ENCODE results near the gene PACRG. TPM values are rescaled to one million over a fixed set of nuclear protein-coding genes. Genes with fewer than 3 reads are reported as not detected.

The PACRG gene
- total RNA-seq, 2 donors from 2014 or later: 1.7 TPM; not detected in 1

DNA sequence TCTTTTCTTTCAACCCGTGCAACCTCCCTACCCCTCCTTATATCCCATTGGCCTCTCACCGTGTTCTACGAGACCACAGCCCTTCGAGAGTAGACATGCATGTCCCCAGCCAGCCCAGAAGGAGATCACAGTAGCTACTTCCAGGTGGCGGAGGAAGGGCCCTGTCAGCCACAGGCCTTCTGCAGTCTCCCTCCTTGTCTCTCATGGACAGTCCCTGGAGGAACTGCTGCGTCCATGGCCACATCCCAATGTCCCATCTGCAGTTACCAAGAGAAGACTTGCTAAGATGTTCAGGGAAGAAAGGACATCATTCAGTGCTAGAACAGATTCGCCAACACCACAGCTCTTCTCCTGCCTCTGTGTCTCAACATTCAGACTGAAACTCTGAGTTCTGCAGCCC, 625.2 kb downstream of the PACRG start:
- H3K27me3 ChIP-seq: no peaks in the 10 kb centered on the region
- H3K4me3 ChIP-seq: no peak overlapping the region
- H3K9ac ChIP-seq (ENCODE audit: low read depth in 2 of 2, low read length in 2 of 2): no peak overlapping the region
- no peak for DNase-seq
- no peak overlapping the region for H3K27ac ChIP-seq
- TF ChIP-seq, protein P1, sequence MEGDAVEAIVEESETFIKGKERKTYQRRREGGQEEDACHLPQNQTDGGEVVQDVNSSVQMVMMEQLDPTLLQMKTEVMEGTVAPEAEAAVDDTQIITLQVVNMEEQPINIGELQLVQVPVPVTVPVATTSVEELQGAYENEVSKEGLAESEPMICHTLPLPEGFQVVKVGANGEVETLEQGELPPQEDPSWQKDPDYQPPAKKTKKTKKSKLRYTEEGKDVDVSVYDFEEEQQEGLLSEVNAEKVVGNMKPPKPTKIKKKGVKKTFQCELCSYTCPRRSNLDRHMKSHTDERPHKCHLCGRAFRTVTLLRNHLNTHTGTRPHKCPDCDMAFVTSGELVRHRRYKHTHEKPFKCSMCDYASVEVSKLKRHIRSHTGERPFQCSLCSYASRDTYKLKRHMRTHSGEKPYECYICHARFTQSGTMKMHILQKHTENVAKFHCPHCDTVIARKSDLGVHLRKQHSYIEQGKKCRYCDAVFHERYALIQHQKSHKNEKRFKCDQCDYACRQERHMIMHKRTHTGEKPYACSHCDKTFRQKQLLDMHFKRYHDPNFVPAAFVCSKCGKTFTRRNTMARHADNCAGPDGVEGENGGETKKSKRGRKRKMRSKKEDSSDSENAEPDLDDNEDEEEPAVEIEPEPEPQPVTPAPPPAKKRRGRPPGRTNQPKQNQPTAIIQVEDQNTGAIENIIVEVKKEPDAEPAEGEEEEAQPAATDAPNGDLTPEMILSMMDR (IDR thresholded peaks at IDR 0.05): no peak
- no peaks in the 10 kb centered on the region for H3K4me1 ChIP-seq
- no peaks in the 10 kb centered on the region for H3K9me3 ChIP-seq
- intact Hi-C loops (cut with DNase I): no loop called here
- H3K36me3 ChIP-seq: no peaks in the 10 kb centered on the region

DNA sequence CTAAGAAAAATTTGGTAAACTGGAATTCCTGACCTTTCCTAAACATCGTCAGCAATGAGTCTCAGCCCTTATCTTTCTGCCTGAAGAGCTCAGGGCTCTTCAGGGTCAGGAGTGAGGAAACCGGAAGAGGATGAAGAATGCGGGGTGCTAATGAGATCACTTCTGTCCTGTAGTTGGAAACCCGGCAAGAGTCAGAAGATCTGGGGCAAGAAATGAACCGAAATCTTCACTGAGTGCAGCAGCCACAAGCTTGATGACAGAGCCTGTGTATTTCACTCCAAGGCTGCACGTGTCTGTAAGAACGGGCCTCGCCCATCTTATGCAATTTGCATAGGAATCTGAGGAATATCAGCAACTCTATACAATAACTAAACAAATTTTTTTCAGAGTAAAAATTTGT, 626.3 kb downstream of the PACRG start:
- H3K36me3 ChIP-seq: no peaks in the 10 kb centered on the region
- TF ChIP-seq, protein P1 (IDR thresholded peaks at IDR 0.05): no peak
- no peak overlapping the region for H3K27ac ChIP-seq
- no peaks in the 10 kb centered on the region for H3K27me3 ChIP-seq
- no peak for DNase-seq
- intact Hi-C loops (cut with DNase I): no loop called here
- no peaks in the 10 kb centered on the region for H3K4me1 ChIP-seq
- no peak overlapping the region for H3K4me3 ChIP-seq
- H3K9me3 ChIP-seq: no peaks in the 10 kb centered on the region
- no peak overlapping the region for H3K9ac ChIP-seq (ENCODE audit: low read depth in 2 of 2, low read length in 2 of 2)

DNA sequence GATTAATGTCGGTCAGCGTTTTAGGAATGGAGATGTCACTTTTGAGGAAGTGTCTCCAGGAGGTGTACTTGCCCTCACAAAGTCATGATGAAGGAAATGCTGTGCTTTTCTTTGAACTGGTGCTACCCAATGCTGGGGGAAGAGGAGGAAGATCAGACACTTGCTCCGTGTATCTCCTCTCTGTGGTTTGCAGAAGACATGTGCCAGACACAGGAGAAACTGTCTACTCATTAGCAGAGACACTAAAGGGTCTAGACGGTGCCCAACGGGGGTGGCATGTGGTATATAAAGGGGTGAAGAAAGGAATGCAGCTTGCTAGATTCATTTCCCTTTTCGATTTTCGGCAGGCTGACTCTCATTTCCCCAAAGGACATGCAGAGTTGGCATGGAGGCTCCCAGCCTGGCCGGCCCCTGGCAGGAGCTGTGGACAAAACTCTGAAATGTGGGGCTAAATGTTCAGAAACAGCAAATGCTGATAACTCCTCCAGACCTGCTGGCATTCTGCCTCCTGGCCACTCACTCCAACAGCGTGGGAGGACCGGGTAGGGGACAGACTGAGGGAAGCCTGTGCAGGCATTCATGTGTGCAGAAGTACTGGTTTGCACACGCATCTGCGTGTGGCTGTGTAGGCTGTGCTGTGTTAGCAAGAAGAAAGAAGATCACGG, 627.1 kb downstream of the PACRG start:
- H3K9me3 ChIP-seq: no peaks in the 10 kb centered on the region
- H3K4me1 ChIP-seq: no peaks in the 10 kb centered on the region
- no peak for DNase-seq
- intact Hi-C loops (cut with DNase I): no loop called here
- H3K36me3 ChIP-seq: no peaks in the 10 kb centered on the region
- H3K27me3 ChIP-seq: no peaks in the 10 kb centered on the region
- H3K27ac ChIP-seq: no peak overlapping the region
- TF ChIP-seq, protein P1 (IDR thresholded peaks at IDR 0.05): no peak
- no peak overlapping the region for H3K4me3 ChIP-seq
- no peak overlapping the region for H3K9ac ChIP-seq (ENCODE audit: low read depth in 2 of 2, low read length in 2 of 2)

DNA sequence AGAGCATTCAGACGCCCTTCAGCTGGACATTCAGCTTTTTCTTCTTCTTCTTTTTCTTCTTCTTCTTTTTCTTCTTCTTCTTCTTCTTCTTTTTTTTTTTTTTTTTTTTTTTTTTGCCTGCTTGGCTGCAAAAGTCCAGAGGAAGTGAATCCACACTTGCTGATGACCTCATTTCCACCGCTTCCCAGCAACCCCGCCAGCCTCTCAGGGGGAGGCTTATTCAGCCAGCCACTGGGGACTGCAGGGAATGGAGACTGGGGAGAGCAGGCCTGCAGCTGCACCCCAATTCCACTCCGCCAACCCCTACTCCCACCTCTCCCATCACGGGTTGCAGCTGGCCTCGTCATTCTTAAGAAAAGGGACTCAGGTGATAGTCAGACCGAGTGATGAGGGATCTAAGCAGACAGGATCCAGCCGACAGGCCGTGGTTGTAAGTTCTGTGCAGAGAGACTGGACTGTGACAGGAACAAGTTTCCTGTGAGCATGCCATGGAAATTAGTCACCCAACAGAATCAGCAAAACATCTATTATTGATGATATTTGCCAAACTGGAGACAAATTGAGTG, 627.7 kb downstream of the PACRG start:
- H3K27ac ChIP-seq: peak overlapping the region; percentile 40
- no peak overlapping the region for H3K4me3 ChIP-seq
- DNase-seq: peak; percentile 34
- no peak overlapping the region for H3K9ac ChIP-seq (ENCODE audit: low read depth in 2 of 2, low read length in 2 of 2)
- intact Hi-C loops (cut with DNase I): no loop called here
- no peaks in the 10 kb centered on the region for H3K36me3 ChIP-seq
- TF ChIP-seq, protein P1 (IDR thresholded peaks at IDR 0.05): no peak
- no peaks in the 10 kb centered on the region for H3K4me1 ChIP-seq
- no peaks in the 10 kb centered on the region for H3K9me3 ChIP-seq
- no peaks in the 10 kb centered on the region for H3K27me3 ChIP-seq

DNA sequence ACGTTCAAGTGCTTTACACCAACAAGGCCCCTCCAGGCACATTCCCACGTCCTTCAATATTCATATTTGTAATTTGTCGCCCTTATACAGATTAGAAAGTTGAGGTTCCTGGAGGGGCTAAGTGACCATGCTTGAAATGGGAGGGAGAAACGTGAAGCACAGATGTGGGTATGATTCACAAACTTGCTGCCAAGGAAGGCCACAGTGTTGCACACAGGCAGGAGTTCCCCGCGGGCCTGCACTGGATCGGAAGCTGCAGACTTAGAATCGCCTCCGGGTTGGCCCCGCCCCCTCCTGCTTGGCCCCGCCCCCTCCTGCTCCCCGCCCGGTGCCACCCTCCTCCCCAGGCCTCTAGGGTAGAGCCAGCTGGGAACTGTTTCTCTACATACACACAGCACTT, 628.5 kb downstream of the PACRG start:
- Histone ChIP-seq H3K4me1 (no peaks in the 10 kb centered on the region), H3K27me3 (no peaks in the 10 kb centered on the region), H3K4me3 (no peak overlapping the region), H3K36me3 (no peaks in the 10 kb centered on the region), H3K9me3 (no peaks in the 10 kb centered on the region), H3K9ac (ENCODE audit: low read depth in 2 of 2, low read length in 2 of 2) (no peak overlapping the region), H3K27ac (peak overlapping the region; percentile 40)
- intact Hi-C loops (cut with DNase I): no loop called here
- TF ChIP-seq, protein P1 (IDR thresholded peaks at IDR 0.05): no peak
- DNase-seq: peak; percentile 21
